ENCODE data around the gene PSMC3. TPM values are rescaled to one million over a fixed set of nuclear protein-coding genes. Genes with fewer than 3 reads are reported as not detected.

Gene PSMC3
- total and polyA plus RNA-seq, 2 of the 13 experiments (the other 11 are each of a cell fraction or from before 2014, with no cell fraction given) = 75.8 to 214 TPM

DNA sequence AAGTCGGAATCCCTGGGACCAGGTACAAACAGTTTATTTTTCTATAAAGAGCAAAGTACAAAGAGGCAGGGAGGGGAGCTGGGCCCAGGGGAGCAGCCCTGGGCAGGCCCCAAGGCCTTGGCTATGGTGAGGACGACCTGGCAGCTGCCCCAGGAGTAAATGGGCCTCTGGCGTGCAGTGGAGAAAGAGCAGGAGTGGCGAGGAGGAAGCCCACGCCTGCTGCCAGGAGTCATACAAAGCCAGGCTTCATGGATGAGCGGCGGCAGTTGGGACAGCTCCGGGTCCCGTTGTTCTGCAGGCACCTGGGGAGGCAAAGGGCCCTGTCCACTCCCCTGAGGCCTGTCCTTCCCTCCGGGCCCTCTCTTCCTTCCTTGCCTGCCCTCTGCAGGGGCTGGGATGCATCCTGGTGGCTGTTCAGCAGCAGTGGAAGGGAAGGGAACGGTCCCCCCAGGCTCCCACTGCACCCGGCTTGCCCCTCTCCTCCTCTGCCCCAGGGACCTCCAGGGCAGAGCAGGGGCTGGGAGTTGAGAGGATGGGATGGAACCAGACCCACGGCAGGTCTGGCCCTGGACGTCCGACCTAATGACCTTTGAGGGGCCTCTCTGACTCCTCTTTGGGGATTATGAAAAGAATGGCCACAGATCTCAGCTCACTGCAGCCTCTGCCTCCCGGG, 11.6 kb upstream of the PSMC3 start (continued):
- TF ChIP-seq, protein P1, sequence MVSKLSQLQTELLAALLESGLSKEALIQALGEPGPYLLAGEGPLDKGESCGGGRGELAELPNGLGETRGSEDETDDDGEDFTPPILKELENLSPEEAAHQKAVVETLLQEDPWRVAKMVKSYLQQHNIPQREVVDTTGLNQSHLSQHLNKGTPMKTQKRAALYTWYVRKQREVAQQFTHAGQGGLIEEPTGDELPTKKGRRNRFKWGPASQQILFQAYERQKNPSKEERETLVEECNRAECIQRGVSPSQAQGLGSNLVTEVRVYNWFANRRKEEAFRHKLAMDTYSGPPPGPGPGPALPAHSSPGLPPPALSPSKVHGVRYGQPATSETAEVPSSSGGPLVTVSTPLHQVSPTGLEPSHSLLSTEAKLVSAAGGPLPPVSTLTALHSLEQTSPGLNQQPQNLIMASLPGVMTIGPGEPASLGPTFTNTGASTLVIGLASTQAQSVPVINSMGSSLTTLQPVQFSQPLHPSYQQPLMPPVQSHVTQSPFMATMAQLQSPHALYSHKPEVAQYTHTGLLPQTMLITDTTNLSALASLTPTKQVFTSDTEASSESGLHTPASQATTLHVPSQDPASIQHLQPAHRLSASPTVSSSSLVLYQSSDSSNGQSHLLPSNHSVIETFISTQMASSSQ (IDR thresholded peaks at IDR 0.05; ENCODE audit: low read depth) = no peak
- TF ChIP-seq, protein P1 (CRISPR knock-in tag; IDR thresholded peaks at IDR 0.05; ENCODE audit: borderline replicate concordance) = no peak
- no peak for TF ChIP-seq ZNF318 (CRISPR knock-in tag; IDR thresholded peaks at IDR 0.05)
- TF ChIP-seq THAP11 (CRISPR knock-in tag; IDR thresholded peaks at IDR 0.05) = peak; percentile 61
- peak; percentile 73 for TF ChIP-seq ZMYM4 (CRISPR knock-in tag; IDR thresholded peaks at IDR 0.05)
- TF ChIP-seq JARID2 (CRISPR knock-in tag; IDR thresholded peaks at IDR 0.05; ENCODE audit: insufficient replicate concordance) = peak; percentile 23
- TF ChIP-seq CREB1 (IDR thresholded peaks at IDR 0.05) = no peak
- no peak for TF ChIP-seq CREB1 (CRISPR knock-in tag; IDR thresholded peaks at IDR 0.05)
- no peak for TF ChIP-seq GTF2F1 (IDR thresholded peaks at IDR 0.05; ENCODE audit: low read length)
- no peak for TF ChIP-seq CC2D1A (CRISPR knock-in tag; IDR thresholded peaks at IDR 0.05)
- TF ChIP-seq TOPORS (CRISPR knock-in tag; IDR thresholded peaks at IDR 0.05) = no peak
- no peak for TF ChIP-seq ZC3H13 (CRISPR knock-in tag; IDR thresholded peaks at IDR 0.05)
- no peak for TF ChIP-seq ZNF20 (CRISPR knock-in tag; IDR thresholded peaks at IDR 0.05)
- no peak for TF ChIP-seq ZNF547 (CRISPR knock-in tag; IDR thresholded peaks at IDR 0.05)
- no peak for TF ChIP-seq ATF7 (IDR thresholded peaks at IDR 0.05)
- no peak for TF ChIP-seq ATF7 (CRISPR knock-in tag; IDR thresholded peaks at IDR 0.05)
- no peak for TF ChIP-seq HCFC1 (IDR thresholded peaks at IDR 0.05; ENCODE audit: low read depth, low read length)
- peak; percentile 68 for TF ChIP-seq SAP130 (CRISPR knock-in tag; IDR thresholded peaks at IDR 0.05; ENCODE audit: low read depth)
- no peak for TF ChIP-seq ZNF772 (CRISPR knock-in tag; IDR thresholded peaks at IDR 0.05)
